Neural cell (in vitro differentiated cells): ENCODE data around the gene NUBPL. TPM values are rescaled to one million over a fixed set of nuclear protein-coding genes. Genes with fewer than 3 reads are reported as not detected.

Experiments used
- H2AFZ ChIP-seq: fragments of 200-600, 300-800 bp; sonication (generic), shearing (Covaris generic); 2 replicates; pipeline ENCODE4 v1.6.0; 2014; ENCODE audit warnings: low read depth, mild to moderate bottlenecking, antibody characterized with exemption, low read length, moderate library complexity
- H3F3A ChIP-seq: fragments of 200-600 bp; shearing (Covaris generic); 2 replicates; pipeline ENCODE4 v1.6.1; 2016; ENCODE audit warnings: mild to moderate bottlenecking, moderate library complexity, mixed read lengths, antibody characterized with exemption, low read length; ENCODE audit not compliant: insufficient read depth, poor library complexity, severe bottlenecking
- H3K27ac ChIP-seq: fragments of 200-600, 300-800 bp; sonication (generic), shearing (Covaris generic); 2 replicates; pipeline ENCODE4 v1.5.1; 2014; ENCODE audit warnings: mild to moderate bottlenecking, low read length, moderate library complexity
- H3K27me3 ChIP-seq: fragments of 300-800, 200-600 bp; sonication (generic), shearing (Covaris generic); 2 replicates; pipeline ENCODE4 v1.6.0; 2014; ENCODE audit warnings: mild to moderate bottlenecking, low read depth, low read length, moderate library complexity; ENCODE audit not compliant: insufficient read depth
- H3K36me3 ChIP-seq: fragments of 300-800, 200-600 bp; sonication (generic), shearing (Covaris generic); 2 replicates; pipeline ENCODE4 v1.5.1; 2014; ENCODE audit warnings: mild to moderate bottlenecking, antibody characterized with exemption, low read length, moderate library complexity; ENCODE audit not compliant: insufficient read depth
- H3K4me2 ChIP-seq: fragments of 300-800, 200-600 bp; sonication (generic), shearing (Covaris generic); 2 replicates; pipeline ENCODE4 v1.6.0; 2014; ENCODE audit warnings: mild to moderate bottlenecking, low read length
- H3K4me3 ChIP-seq: fragments of 300-800, 200-600 bp; sonication (generic), shearing (Covaris generic); 2 replicates; pipeline ENCODE4 v1.5.1; 2014; ENCODE audit warnings: mild to moderate bottlenecking, low read length, moderate library complexity
- H3K79me2 ChIP-seq: fragments of 200-600 bp; shearing (Covaris generic); replicated peaks from 2 replicates; pipeline ENCODE4 v1.6.0; 2014; ENCODE audit warnings: mild to moderate bottlenecking, low read length, moderate library complexity; ENCODE audit not compliant: insufficient read depth
- H3K9ac ChIP-seq: fragments of 300-800, 200-600 bp; sonication (generic), shearing (Covaris generic); 2 replicates; pipeline ENCODE4 v1.6.1; 2016; ENCODE audit warnings: mild to moderate bottlenecking, low read length, mixed read lengths
- H3K9me2 ChIP-seq: fragments of 200-600 bp; shearing (Covaris generic); 2 replicates; pipeline ENCODE4 v1.6.1; 2016; ENCODE audit warnings: mild to moderate bottlenecking, low read length, mixed read lengths; ENCODE audit not compliant: insufficient read depth
- H3K9me3 ChIP-seq: fragments of 200-600, 300-800 bp; sonication (generic), shearing (Covaris generic); 2 replicates; pipeline ENCODE4 v1.6.1; 2016; ENCODE audit warnings: mild to moderate bottlenecking, mixed run types, low read length, moderate library complexity, mixed read lengths
- H4K20me1 ChIP-seq: fragments of 200-600 bp; shearing (Covaris generic); 2 replicates; pipeline ENCODE4 v1.6.1; 2016; ENCODE audit warnings: mild to moderate bottlenecking, mixed run types; ENCODE audit not compliant: insufficient read depth
- CTCF ChIP-seq: fragments of 450-650 bp; IDR thresholded peaks from 2 replicates; pipeline ENCODE4 v1.5.1; 2014; ENCODE audit warnings: antibody characterized with exemption, mild to moderate bottlenecking, moderate library complexity; ENCODE audit not compliant: poor library complexity, severe bottlenecking
- EP300 ChIP-seq: fragments of 450-650 bp; conservative IDR thresholded peaks from 2 replicates; pipeline ENCODE4 v1.6.1; 2014; ENCODE audit warnings: antibody characterized with exemption, mild to moderate bottlenecking, moderate library complexity; ENCODE audit not compliant: poor library complexity, severe bottlenecking
- EZH2 ChIP-seq: fragments of 200-600, 300-800 bp; shearing (Covaris generic), sonication (generic); IDR thresholded peaks from 2 replicates; pipeline ENCODE4 v1.6.1; 2014; ENCODE audit warnings: antibody characterized with exemption, low read length, borderline replicate concordance, mild to moderate bottlenecking; ENCODE audit not compliant: insufficient read depth, poor library complexity, severe bottlenecking
- MXI1 ChIP-seq: fragments of 450-650 bp; conservative IDR thresholded peaks from 2 replicates; pipeline ENCODE4 v1.6.1; 2014; ENCODE audit warnings: antibody characterized with exemption, mild to moderate bottlenecking; ENCODE audit not compliant: poor library complexity, severe bottlenecking
- POLR2AphosphoS5 ChIP-seq: IDR thresholded peaks from 2 replicates; pipeline ENCODE4 v1.6.1; 2012
- RAD21 ChIP-seq: fragments of 450-650 bp; conservative IDR thresholded peaks from 2 replicates; pipeline ENCODE4 v1.6.1; 2014; ENCODE audit warnings: antibody characterized with exemption, mild to moderate bottlenecking, moderate library complexity
- REST ChIP-seq: IDR thresholded peaks from 2 replicates; pipeline ENCODE4 v1.6.1; 2012; ENCODE audit warnings: borderline replicate concordance
- SMC3 ChIP-seq: fragments of 450-650 bp; conservative IDR thresholded peaks from 2 replicates; pipeline ENCODE4 v1.6.1; 2014; ENCODE audit warnings: antibody characterized with exemption, mild to moderate bottlenecking, moderate library complexity; ENCODE audit not compliant: poor library complexity
- TAF1 ChIP-seq: IDR thresholded peaks from 2 replicates; pipeline ENCODE4 v1.6.1; 2012; ENCODE audit warnings: low read depth
- polyA plus RNA-seq: library from polyadenylated mRNA; depleted of rRNA; stranded (reverse); fragments of >200 nt; gene quantifications from 2 replicates; pipeline ENCODE4 v1.2.3, GENCODE V29; 2014

Gene NUBPL
- polyA plus RNA-seq, 1 donor from 2014 or later: 3.1 TPM

- no peak overlapping the region for H2AFZ ChIP-seq
- H3K27me3 ChIP-seq: no peaks in the 10 kb centered on the region
- H3K27ac ChIP-seq: no peak overlapping the region
- no peaks in the 10 kb centered on the region for H3K36me3 ChIP-seq
- no peaks in the 10 kb centered on the region for H3K9me3 ChIP-seq
- H3K79me2 ChIP-seq: no peaks in the 10 kb centered on the region
- TF ChIP-seq TAF1: no peak
- H3K9ac ChIP-seq: no peak overlapping the region
- H3K9me2 ChIP-seq: no peaks in the 10 kb centered on the region
- H4K20me1 ChIP-seq: no peaks in the 10 kb centered on the region
- H3K4me3 ChIP-seq: no peak overlapping the region
- no peaks in the 10 kb centered on the region for H3F3A ChIP-seq
- no peak overlapping the region for H3K4me2 ChIP-seq
Observed at GRCh38 chr14:31568671-31569070, 7.5 kb downstream of the NUBPL start.

GRCh38 chr14:31572955-31573354 is 11.8 kb downstream of the NUBPL start:
- Histone ChIP-seq H3K9me2 (no peaks in the 10 kb centered on the region), H3K27ac (no peak overlapping the region), H3K9me3 (no peaks in the 10 kb centered on the region), H3K4me2 (no peak overlapping the region), H3F3A (no peaks in the 10 kb centered on the region), H4K20me1 (no peaks in the 10 kb centered on the region), H3K9ac (no peak overlapping the region), H3K36me3 (no peaks in the 10 kb centered on the region), H3K79me2 (no peaks in the 10 kb centered on the region), H2AFZ (no peak overlapping the region), H3K4me3 (no peak overlapping the region), H3K27me3 (no peaks in the 10 kb centered on the region)
- TF ChIP-seq MXI1: no peak
- no peak for TF ChIP-seq EP300
- TF ChIP-seq TAF1: no peak
- TF ChIP-seq RAD21: no peak
- no peak for TF ChIP-seq CTCF
- no peak for TF ChIP-seq REST
- no peak for TF ChIP-seq POLR2AphosphoS5
- no peak for TF ChIP-seq EZH2
- TF ChIP-seq SMC3: no peak

- Histone ChIP-seq H2AFZ (no peak overlapping the region), H3F3A (no peaks in the 10 kb centered on the region), H3K9ac (no peak overlapping the region), H4K20me1 (no peaks in the 10 kb centered on the region), H3K4me2 (no peak overlapping the region), H3K9me3 (no peaks in the 10 kb centered on the region), H3K27me3 (no peaks in the 10 kb centered on the region), H3K4me3 (no peak overlapping the region), H3K79me2 (no peaks in the 10 kb centered on the region), H3K9me2 (no peaks in the 10 kb centered on the region), H3K36me3 (no peaks in the 10 kb centered on the region), H3K27ac (no peak overlapping the region)
- TF ChIP-seq CTCF: no peak
Observed at GRCh38 chr14:31576949-31577348, 15.7 kb downstream of the NUBPL start.
